HepG2 (cell line): ENCODE data around the gene BMERB1. TPM values are rescaled to one million over a fixed set of nuclear protein-coding genes. Genes with fewer than 3 reads are reported as not detected.

Experiments
- ELF4 ChIP-seq: sonication (generic); formaldehyde crosslinking; IDR thresholded peaks from 2 replicates; pipeline ENCODE4 v1.5.0; 2020; ENCODE audit warnings: missing genetic modification reagents, mild to moderate bottlenecking, moderate library complexity, borderline replicate concordance
- FOXM1 ChIP-seq: sonication (generic); formaldehyde crosslinking; IDR thresholded peaks from 2 replicates; pipeline ENCODE4 v1.5.0; 2020; ENCODE audit warnings: missing genetic modification reagents
- GABPA ChIP-seq, 2 experiments: IDR thresholded peaks; 2 replicates each; pipeline ENCODE4 v1.6.1; 2011 to 2016; ENCODE audit warnings: low read depth in 2 of 2, low read length in 1 of 2, missing biosample characterization in 1 of 2, missing genetic modification characterization in 1 of 2
- HNF4A ChIP-seq: sonication (generic); formaldehyde crosslinking; IDR thresholded peaks from 2 replicates; pipeline ENCODE4 v1.4.0; 2020; ENCODE audit warnings: missing genetic modification reagents
- ISL2 ChIP-seq: sonication (generic); formaldehyde crosslinking; IDR thresholded peaks from 2 replicates; pipeline ENCODE4 v1.5.0; 2020; ENCODE audit warnings: missing genetic modification reagents
- KDM6A ChIP-seq: IDR thresholded peaks from 2 replicates; pipeline ENCODE4 v1.6.1; 2016; ENCODE audit warnings: low read depth
- PLRG1 ChIP-seq: fragments of 450-650 bp; conservative IDR thresholded peaks from 2 replicates; pipeline ENCODE4 v1.6.1; 2016
- TEF ChIP-seq: sonication (generic); formaldehyde crosslinking; IDR thresholded peaks from 2 replicates; pipeline ENCODE4 v1.5.0; 2020; ENCODE audit warnings: missing genetic modification reagents
- ZNF10 ChIP-seq: sonication (generic); formaldehyde crosslinking; IDR thresholded peaks from 2 replicates; pipeline ENCODE4 v1.4.0; 2020; ENCODE audit warnings: mild to moderate bottlenecking, low read depth, missing genetic modification reagents, borderline replicate concordance
- ZNF337 ChIP-seq: sonication (generic); formaldehyde crosslinking; IDR thresholded peaks from 2 replicates; pipeline ENCODE4 v1.5.1; 2020; ENCODE audit warnings: missing genetic modification reagents, low read depth, mild to moderate bottlenecking, borderline replicate concordance
- ZNF850 ChIP-seq: sonication (generic); formaldehyde crosslinking; conservative IDR thresholded peaks from 2 replicates; pipeline ENCODE4 v1.9.0; 2021; ENCODE audit warnings: mild to moderate bottlenecking, missing genetic modification reagents
- ZSCAN29 ChIP-seq: sonication (generic); formaldehyde crosslinking; conservative IDR thresholded peaks from 2 replicates; pipeline ENCODE4 v1.4.0; 2020; ENCODE audit warnings: mild to moderate bottlenecking, missing genetic modification reagents
- polyA plus RNA-seq, 8 experiments: library from polyadenylated mRNA; depleted of rRNA in 3 of 8; stranded (reverse) in 7 of 8; unstranded in 1 of 8; fragments of >200 nt; fragmentation: Illumina TruSeq in 4 of 8; extraction: Trizol in 4 of 8; gene quantifications; 2 replicates each; pipeline versions ENCODE4 v1.2.1 to v1.2.3, GENCODE V29; 2011 to 2016; ENCODE audit warnings: low read depth in 4 of 8, missing spikeins in 1 of 8, mixed read lengths in 1 of 8; ENCODE audit not compliant: insufficient read depth in 1 of 8
- total RNA-seq, 5 experiments: library from RNA; depleted of rRNA; stranded (reverse); fragments of >200 nt; fragmentation: Illumina TruSeq; extraction: Trizol; gene quantifications; 2 replicates each; pipeline ENCODE4 v1.2.3, GENCODE V29; 2016; ENCODE audit warnings: low read depth in 1 of 5
- TF ChIP-seq, protein P1 (sequence below): sonication (generic); formaldehyde crosslinking; IDR thresholded peaks from 2 replicates; pipeline ENCODE4 v1.4.0; 2020; ENCODE audit warnings: missing genetic modification reagents
- TF ChIP-seq, protein P2 (sequence below), 2 experiments: sonication (generic) in 1 of 2; formaldehyde crosslinking in 1 of 2; IDR thresholded peaks; 2 replicates each; pipeline versions ENCODE4 v1.4.0 to v1.6.1; 2016 to 2020; ENCODE audit warnings: borderline replicate concordance in 1 of 2, low read depth in 1 of 2, mild to moderate bottlenecking in 1 of 2, missing genetic modification reagents in 1 of 2
- TF ChIP-seq, protein P3 (sequence below): sonication (generic); formaldehyde crosslinking; IDR thresholded peaks from 2 replicates; pipeline ENCODE4 v1.8.0; 2022; ENCODE audit warnings: mild to moderate bottlenecking, missing genetic modification reagents; ENCODE audit not compliant: insufficient replicate concordance
- TF ChIP-seq, protein P4 (sequence below), 2 experiments: fragments of 450-650 bp in 1 of 2; sonication (generic) in 1 of 2; formaldehyde crosslinking; IDR thresholded peaks; 2 replicates each; pipeline versions ENCODE4 v1.5.0 to v1.8.0; 2020 to 2022; ENCODE audit warnings: mild to moderate bottlenecking in 1 of 2, missing genetic modification reagents in 1 of 2

Gene BMERB1
- total and polyA plus RNA-seq, 2 of the 13 experiments (the other 11 are each of a cell fraction or from before 2014, with no cell fraction given): 1.4 TPM

- TF ChIP-seq ISL2 (CRISPR knock-in tag) (peak; percentile 62; the same call in 1 of the 2 replicates), ZNF850 (CRISPR knock-in tag) (0 out of 2 replicates have a peak, but pooled peaks have one; percentile 51), KDM6A (CRISPR knock-in tag) (peak; percentile 59; the same call in 1 of the 2 replicates), TEF (peak; percentile 100), PLRG1 (no peak), ZNF337 (CRISPR knock-in tag) (no peak), ZSCAN29 (CRISPR knock-in tag) (peak; percentile 40; the same call in 1 of the 2 replicates), ZNF10 (CRISPR knock-in tag) (no peak), FOXM1 (CRISPR knock-in tag) (no peak), GABPA (IDR thresholded peaks at IDR 0.05; ENCODE audit: low read depth, low read length) (no peak), GABPA (CRISPR knock-in tag; IDR thresholded peaks at IDR 0.05; ENCODE audit: low read depth) (peak; percentile 65), HNF4A (CRISPR knock-in tag) (peak; percentile 91), ELF4 (CRISPR knock-in tag) (0 out of 2 replicates have a peak, but pooled peaks have one; percentile 11)
- TF ChIP-seq, protein P1, sequence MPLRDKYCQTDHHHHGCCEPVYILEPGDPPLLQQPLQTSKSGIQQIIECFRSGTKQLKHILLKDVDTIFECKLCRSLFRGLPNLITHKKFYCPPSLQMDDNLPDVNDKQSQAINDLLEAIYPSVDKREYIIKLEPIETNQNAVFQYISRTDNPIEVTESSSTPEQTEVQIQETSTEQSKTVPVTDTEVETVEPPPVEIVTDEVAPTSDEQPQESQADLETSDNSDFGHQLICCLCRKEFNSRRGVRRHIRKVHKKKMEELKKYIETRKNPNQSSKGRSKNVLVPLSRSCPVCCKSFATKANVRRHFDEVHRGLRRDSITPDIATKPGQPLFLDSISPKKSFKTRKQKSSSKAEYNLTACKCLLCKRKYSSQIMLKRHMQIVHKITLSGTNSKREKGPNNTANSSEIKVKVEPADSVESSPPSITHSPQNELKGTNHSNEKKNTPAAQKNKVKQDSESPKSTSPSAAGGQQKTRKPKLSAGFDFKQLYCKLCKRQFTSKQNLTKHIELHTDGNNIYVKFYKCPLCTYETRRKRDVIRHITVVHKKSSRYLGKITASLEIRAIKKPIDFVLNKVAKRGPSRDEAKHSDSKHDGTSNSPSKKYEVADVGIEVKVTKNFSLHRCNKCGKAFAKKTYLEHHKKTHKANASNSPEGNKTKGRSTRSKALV (CRISPR knock-in tag): peak; percentile 78; the same call in 1 of the 2 replicates
- TF ChIP-seq, protein P2, sequence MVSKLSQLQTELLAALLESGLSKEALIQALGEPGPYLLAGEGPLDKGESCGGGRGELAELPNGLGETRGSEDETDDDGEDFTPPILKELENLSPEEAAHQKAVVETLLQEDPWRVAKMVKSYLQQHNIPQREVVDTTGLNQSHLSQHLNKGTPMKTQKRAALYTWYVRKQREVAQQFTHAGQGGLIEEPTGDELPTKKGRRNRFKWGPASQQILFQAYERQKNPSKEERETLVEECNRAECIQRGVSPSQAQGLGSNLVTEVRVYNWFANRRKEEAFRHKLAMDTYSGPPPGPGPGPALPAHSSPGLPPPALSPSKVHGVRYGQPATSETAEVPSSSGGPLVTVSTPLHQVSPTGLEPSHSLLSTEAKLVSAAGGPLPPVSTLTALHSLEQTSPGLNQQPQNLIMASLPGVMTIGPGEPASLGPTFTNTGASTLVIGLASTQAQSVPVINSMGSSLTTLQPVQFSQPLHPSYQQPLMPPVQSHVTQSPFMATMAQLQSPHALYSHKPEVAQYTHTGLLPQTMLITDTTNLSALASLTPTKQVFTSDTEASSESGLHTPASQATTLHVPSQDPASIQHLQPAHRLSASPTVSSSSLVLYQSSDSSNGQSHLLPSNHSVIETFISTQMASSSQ (IDR thresholded peaks at IDR 0.05; ENCODE audit: low read depth): peak; percentile 62; the same call in 1 of the 2 replicates
- TF ChIP-seq, protein P2 (CRISPR knock-in tag; IDR thresholded peaks at IDR 0.05; ENCODE audit: borderline replicate concordance): no peak; the same call in 1 of the 2 replicates
- TF ChIP-seq, protein P3, sequence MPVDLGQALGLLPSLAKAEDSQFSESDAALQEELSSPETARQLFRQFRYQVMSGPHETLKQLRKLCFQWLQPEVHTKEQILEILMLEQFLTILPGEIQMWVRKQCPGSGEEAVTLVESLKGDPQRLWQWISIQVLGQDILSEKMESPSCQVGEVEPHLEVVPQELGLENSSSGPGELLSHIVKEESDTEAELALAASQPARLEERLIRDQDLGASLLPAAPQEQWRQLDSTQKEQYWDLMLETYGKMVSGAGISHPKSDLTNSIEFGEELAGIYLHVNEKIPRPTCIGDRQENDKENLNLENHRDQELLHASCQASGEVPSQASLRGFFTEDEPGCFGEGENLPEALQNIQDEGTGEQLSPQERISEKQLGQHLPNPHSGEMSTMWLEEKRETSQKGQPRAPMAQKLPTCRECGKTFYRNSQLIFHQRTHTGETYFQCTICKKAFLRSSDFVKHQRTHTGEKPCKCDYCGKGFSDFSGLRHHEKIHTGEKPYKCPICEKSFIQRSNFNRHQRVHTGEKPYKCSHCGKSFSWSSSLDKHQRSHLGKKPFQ: peak; percentile 62
- TF ChIP-seq, protein P4, sequence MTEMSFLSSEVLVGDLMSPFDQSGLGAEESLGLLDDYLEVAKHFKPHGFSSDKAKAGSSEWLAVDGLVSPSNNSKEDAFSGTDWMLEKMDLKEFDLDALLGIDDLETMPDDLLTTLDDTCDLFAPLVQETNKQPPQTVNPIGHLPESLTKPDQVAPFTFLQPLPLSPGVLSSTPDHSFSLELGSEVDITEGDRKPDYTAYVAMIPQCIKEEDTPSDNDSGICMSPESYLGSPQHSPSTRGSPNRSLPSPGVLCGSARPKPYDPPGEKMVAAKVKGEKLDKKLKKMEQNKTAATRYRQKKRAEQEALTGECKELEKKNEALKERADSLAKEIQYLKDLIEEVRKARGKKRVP (CRISPR knock-in tag; IDR thresholded peaks at IDR 0.05): peak in 1 of 2 experiments; percentile 92; a peak in 2 of 4 replicates
Observed at GRCh38 chr16:15608398-15609285, 174.3 kb downstream of the BMERB1 start (continued).
